ENCODE data around the gene MYEF2. TPM values are rescaled to one million over a fixed set of nuclear protein-coding genes. Genes with fewer than 3 reads are reported as not detected.

Gene MYEF2
- total RNA-seq, 1 experiment from 2014 or later = 37.3 TPM

GRCh38 chr15:48202068-48202467 lies 24.0 kb upstream of the MYEF2 start:
- Mint-ChIP-seq H3K36me3 (ENCODE audit: insufficient read depth, unreplicated experiment) (no peaks in the 10 kb centered on the region), H3K4me1 (ENCODE audit: low read depth, unreplicated experiment) (no peaks in the 10 kb centered on the region), H3K27me3 (ENCODE audit: insufficient read depth, unreplicated experiment) (peaks cover 6% of the 10 kb centered on the region), H3K27ac (ENCODE audit: unreplicated experiment) (no peak overlapping the region), H3K9me3 (ENCODE audit: unreplicated experiment) (no peaks in the 10 kb centered on the region), H3K4me3 (ENCODE audit: unreplicated experiment) (no peak overlapping the region)
- BruUV-seq (replicated peaks) = no TSS peak
- CTCF ChIA-PET = no interaction called here
- no peak overlapping the region for H3K4me3 ChIP-seq (ENCODE audit: low read depth, low read length)
- no peak for DNase-seq
- no peaks in the 10 kb centered on the region for H3K4me1 ChIP-seq
- no peaks in the 10 kb centered on the region for H3K36me3 ChIP-seq (ENCODE audit: control insufficient read depth, insufficient read depth, low read length)
- no peaks in the 10 kb centered on the region for H3K9me3 ChIP-seq
- POLR2A ChIA-PET = no interaction called here
- intact Hi-C loops (cut with micrococcal nuclease; ENCODE audit: unreplicated experiment) = no loop called here
- no peak for TF ChIP-seq CTCF (IDR thresholded peaks at IDR 0.05; ENCODE audit: insufficient read depth in 1 of 2, low read depth in 1 of 2, low read length in 1 of 2, severe bottlenecking in 1 of 2, unreplicated experiment in 1 of 2)
- H3K27me3 ChIP-seq (replicated peaks; ENCODE audit: control insufficient read depth, insufficient read depth, low read length) = no peaks in the 10 kb centered on the region

GRCh38 chr15:48191574-48192225 lies 13.6 kb upstream of the MYEF2 start, which contains the start of gene CTXN2:
Gene CTXN2, plus strand, starts transcription at chr15:48191665. Its CDS starts 9,636 bp downstream, at chr15:48201301.
- CTCF ChIA-PET = no interaction called here
- DNase-seq = no peak
- Histone ChIP-seq H3K4me1 (no peaks in the 10 kb centered on the region), H3K27me3 (replicated peaks; ENCODE audit: control insufficient read depth, insufficient read depth, low read length) (no peaks in the 10 kb centered on the region), H3K9me3 (no peaks in the 10 kb centered on the region), H3K4me3 (ENCODE audit: low read depth, low read length) (no peak within 1 kb of the TSS), H3K36me3 (ENCODE audit: control insufficient read depth, insufficient read depth, low read length) (no peaks in the 10 kb centered on the region)
- no peak within 1 kb of the TSS for H3K4me3 Mint-ChIP-seq (ENCODE audit: unreplicated experiment)
- POLR2A ChIA-PET = no interaction called here
- no peak within 1 kb of the TSS for H3K27ac Mint-ChIP-seq (ENCODE audit: unreplicated experiment)
- intact Hi-C loops (cut with micrococcal nuclease; ENCODE audit: unreplicated experiment) = no loop called here
- no peaks in the 10 kb centered on the region for H3K4me1 Mint-ChIP-seq (ENCODE audit: low read depth, unreplicated experiment)
- H3K36me3 Mint-ChIP-seq (ENCODE audit: insufficient read depth, unreplicated experiment) = no peaks in the 10 kb centered on the region
- peaks cover 3% of the 10 kb centered on the region for H3K27me3 Mint-ChIP-seq (ENCODE audit: insufficient read depth, unreplicated experiment)
- no TSS peak for BruUV-seq (replicated peaks)
- no peaks in the 10 kb centered on the region for H3K9me3 Mint-ChIP-seq (ENCODE audit: unreplicated experiment)
- no peak for TF ChIP-seq CTCF (IDR thresholded peaks at IDR 0.05; ENCODE audit: insufficient read depth in 1 of 2, low read depth in 1 of 2, low read length in 1 of 2, severe bottlenecking in 1 of 2, unreplicated experiment in 1 of 2)

GRCh38 chr15:48190932-48191573 lies 13.0 kb upstream of the MYEF2 start:
- POLR2A ChIA-PET = no interaction called here
- H3K4me3 ChIP-seq (ENCODE audit: low read depth, low read length) = no peak overlapping the region
- H3K4me1 Mint-ChIP-seq (ENCODE audit: low read depth, unreplicated experiment) = no peaks in the 10 kb centered on the region
- BruUV-seq (replicated peaks) = no TSS peak
- H3K9me3 ChIP-seq = no peaks in the 10 kb centered on the region
- TF ChIP-seq CTCF (IDR thresholded peaks at IDR 0.05; ENCODE audit: insufficient read depth in 1 of 2, low read depth in 1 of 2, low read length in 1 of 2, severe bottlenecking in 1 of 2, unreplicated experiment in 1 of 2) = no peak
- no peaks in the 10 kb centered on the region for H3K4me1 ChIP-seq
- no peaks in the 10 kb centered on the region for H3K36me3 ChIP-seq (ENCODE audit: control insufficient read depth, insufficient read depth, low read length)
- CTCF ChIA-PET = no interaction called here
- no peak overlapping the region for H3K27ac Mint-ChIP-seq (ENCODE audit: unreplicated experiment)
- H3K27me3 ChIP-seq (replicated peaks; ENCODE audit: control insufficient read depth, insufficient read depth, low read length) = no peaks in the 10 kb centered on the region
- H3K4me3 Mint-ChIP-seq (ENCODE audit: unreplicated experiment) = no peak overlapping the region
- no peaks in the 10 kb centered on the region for H3K9me3 Mint-ChIP-seq (ENCODE audit: unreplicated experiment)
- H3K27me3 Mint-ChIP-seq (ENCODE audit: insufficient read depth, unreplicated experiment) = peaks cover 3% of the 10 kb centered on the region
- intact Hi-C loops (cut with micrococcal nuclease; ENCODE audit: unreplicated experiment) = no loop called here
- no peaks in the 10 kb centered on the region for H3K36me3 Mint-ChIP-seq (ENCODE audit: insufficient read depth, unreplicated experiment)
- peak; percentile 64 to 79 for DNase-seq
